Fibroblast of the conjunctiva (primary cell): ENCODE measurements around the gene CCDC183.
"Not testable (repeated sequence)": the region's sequence is repeated elsewhere in the genome, so short reads cannot be mapped to it uniquely, and the experiment has no call there.

ENCODE experiments used
- DNase-seq: peaks from one replicate; pipeline ENCODE4 v3.0.0-alpha.2; 2010; ENCODE audit warnings: low read depth

CCDC183 gene

DNA sequence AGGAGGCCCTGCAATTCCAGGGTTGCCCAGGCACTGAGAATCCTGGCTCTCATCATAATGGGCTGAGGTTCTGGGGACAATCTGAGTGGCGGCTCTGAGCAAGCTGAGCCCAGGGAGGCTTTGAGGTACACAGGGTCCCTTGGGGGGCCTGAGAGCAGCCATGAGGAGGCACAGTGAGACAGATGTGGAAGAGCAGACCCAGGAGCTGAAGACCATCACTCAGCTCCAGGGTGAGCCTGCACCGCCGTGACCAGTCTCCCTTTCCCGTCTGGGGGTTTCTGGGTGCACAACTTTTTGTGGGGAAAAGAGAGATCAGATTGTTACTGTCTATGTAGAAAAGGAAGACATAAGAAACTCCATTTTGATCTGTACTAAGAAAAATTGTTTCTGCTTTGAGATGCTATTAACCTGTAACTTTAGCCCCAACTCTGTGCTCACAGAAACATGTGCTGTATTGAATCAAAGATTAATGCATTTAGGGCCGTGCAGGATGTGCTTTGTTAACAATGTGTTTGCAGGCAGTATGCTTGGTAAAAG, at the start of gene CCDC183:
TSS of gene CCDC183 (plus strand) at position 101 of the 537 bp plus-strand sequence. CDS start at position 161, 60 bp downstream.
- no peak for DNase-seq

- DNase-seq, result no peak
Measured at GRCh38 chr9:136746621-136747020, 49.5 kb upstream of the CCDC183 start.

GRCh38 chr9:136747161-136748060, 48.7 kb upstream of the CCDC183 start:
- no peak for DNase-seq

GRCh38 chr9:136748201-136748600, 47.9 kb upstream of the CCDC183 start, which contains the start of gene LCN6:
Gene LCN6, minus strand, starts transcription at chr9:136748525. Its CDS starts 42 bp downstream, at chr9:136748483.
- no peak for DNase-seq

GRCh38 chr9:136748666-136749611, 47.2 kb upstream of the CCDC183 start:
- no peak for DNase-seq

DNA sequence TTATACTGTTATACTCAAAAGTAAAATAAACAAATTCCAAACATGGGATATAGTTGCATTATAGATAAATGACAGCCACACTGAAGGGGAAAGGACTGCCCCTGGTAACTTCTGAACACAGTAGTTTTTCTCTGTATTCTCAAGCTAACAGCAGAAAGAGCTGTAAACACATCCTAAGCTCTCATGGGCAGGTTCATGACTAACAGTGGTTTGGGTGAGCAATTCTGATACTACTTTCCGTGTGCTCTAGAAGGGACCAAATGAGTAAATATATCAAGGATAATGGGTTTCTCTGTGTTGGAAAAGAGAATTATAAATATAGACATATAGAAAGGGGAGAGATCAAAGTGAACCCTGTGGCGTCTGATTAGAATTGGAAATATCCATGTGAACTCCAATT, 45.6 kb upstream of the CCDC183 start:
- DNase-seq, result no peak

DNA sequence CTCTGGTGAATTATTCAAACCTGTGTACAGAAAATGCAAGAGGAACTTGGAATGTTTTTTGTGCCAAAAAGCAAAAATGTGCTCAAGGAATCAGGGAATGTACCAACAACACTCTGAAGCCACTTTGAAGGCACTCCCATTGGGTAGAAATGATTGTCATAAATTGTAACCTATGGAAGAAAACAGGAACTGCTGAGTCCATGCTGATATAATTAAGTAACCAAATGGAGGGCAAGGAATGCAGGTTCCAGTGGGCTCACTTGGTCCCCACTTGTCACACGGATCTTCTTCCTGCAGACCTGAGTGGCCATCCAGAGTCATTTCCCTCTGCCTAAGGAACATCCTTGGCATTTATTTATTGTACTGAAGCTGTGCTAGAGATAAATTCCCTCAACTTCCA, 44.9 kb upstream of the CCDC183 start:
- no peak for DNase-seq

GRCh38 chr9:136751814-136752213, 44.3 kb upstream of the CCDC183 start:
- DNase-seq, result no peak

GRCh38 chr9:136753371-136754058, 42.6 kb upstream of the CCDC183 start:
- DNase-seq, result no peak

DNA sequence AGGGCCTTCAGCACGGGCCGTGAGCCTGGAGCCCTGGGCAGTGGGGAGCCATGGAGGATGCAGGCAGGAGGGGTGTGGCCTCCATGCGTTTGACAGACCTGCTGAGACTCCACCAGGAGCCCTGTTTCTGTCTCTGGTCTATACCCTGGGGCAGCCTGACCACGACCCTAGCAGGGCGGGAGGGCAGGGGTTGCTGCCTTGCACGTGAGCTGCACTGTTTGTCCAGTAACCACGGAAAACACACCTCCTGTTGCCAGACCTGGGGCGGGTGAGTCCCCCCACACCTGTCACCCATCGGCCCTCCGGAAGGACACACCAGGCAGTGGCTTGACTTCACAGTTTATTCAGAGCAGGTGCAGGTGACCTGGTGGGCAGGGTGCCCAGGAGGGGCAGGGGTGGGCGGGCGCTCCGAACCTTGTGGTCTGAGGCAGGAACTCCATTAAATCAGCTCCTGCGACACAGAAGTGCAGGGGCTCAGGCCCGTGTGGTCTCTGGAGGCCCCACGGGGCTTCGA, 42.0 kb upstream of the CCDC183 start:
- no peak for DNase-seq

DNA sequence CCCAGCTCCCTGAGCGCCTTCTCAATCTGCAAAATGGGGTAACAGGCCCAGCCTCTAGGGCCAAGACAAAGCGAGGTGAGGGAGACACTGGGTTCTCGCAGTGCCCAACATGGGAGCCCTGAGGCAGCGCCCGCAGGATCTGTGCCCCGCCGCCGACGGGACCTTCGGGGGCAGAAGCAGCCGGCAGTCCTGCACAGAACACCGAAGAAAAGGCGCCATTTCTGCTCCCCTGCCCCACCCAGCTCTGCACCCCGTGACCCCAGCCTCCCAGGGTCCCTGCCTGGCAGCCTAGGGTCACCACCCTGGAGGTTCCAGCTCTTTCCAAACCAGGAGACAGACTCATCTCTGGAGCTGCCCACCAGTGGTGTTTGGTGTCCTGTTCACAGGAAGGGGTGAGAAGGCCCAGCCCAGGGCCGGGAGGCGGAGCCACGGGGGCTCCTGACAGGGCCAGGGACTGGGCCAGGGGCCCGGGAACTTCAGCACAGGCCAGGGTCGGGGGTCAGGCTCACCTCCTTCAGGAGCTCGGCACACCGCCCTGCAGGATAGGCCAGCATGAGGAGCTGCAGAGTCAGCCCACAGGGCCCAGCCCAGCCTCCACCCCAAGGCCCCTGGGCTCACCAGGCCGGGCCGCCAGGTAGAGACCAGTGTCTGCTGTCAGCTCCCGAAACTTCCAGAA, 41.4 kb upstream of the CCDC183 start:
- DNase-seq, result no peak

- DNase-seq, result not testable (repeated sequence)
Measured at GRCh38 chr9:136755302-136756133, 40.6 kb upstream of the CCDC183 start.

DNA sequence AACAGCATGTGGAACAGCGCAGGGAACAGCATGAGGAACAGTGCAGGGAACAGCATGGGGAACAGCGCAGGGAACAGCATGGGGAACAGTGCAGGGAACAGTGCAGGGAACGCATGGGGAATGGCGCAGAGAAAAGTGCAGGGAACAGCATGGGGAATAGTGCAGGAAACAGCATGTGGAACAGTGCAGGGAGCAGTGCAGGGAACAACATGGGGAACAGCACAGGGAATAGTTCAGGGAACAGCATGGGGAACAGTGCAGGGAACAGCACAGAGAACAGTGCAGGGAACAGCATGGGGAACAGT, 40.1 kb upstream of the CCDC183 start:
- no peak for DNase-seq

DNA sequence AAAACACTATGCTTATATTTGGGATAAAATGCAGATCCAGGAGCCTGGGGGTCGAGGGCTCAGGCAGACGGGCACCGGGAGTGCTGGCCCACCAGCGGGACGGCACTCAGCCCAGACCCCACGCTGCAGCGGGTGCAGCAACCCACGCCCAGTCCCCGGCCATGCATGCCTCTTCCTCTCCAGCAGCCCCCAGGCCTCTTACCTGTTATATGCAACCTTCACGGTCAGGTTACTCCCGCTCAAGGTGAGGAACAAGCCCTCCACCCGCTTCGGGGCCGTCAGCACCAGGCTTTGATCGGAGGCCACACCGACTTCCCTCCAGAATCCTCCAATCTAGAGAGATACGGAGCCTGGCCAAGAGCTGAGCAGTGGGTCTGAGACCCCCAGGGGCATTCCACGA, 39.3 kb upstream of the CCDC183 start:
- DNase-seq, result no peak

GRCh38 chr9:136757328-136757727, 38.8 kb upstream of the CCDC183 start:
- DNase-seq, result no peak

- DNase-seq, result no peak
Measured at GRCh38 chr9:136757751-136758140, 38.4 kb upstream of the CCDC183 start.

DNA sequence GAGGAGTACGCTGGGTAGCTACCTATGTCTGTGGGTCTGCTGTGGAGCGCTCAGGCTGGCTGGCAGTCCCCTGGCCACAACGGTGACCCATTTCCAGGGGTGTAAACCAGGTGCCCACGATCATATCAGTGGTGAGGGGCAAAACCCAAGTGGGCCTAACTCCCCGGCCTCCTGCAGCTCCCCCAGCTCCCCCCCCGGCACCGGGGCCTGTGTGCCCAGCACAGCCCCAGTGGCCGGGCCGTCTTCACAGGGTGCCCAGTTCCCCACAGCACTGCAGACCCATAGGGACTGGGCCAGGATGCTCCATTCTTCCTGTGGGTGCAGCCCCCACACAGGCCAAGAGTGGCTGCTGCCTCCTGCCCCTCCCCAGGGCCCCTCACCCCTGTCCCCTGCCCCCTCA, 37.1 kb upstream of the CCDC183 start:
- no peak for DNase-seq

DNA sequence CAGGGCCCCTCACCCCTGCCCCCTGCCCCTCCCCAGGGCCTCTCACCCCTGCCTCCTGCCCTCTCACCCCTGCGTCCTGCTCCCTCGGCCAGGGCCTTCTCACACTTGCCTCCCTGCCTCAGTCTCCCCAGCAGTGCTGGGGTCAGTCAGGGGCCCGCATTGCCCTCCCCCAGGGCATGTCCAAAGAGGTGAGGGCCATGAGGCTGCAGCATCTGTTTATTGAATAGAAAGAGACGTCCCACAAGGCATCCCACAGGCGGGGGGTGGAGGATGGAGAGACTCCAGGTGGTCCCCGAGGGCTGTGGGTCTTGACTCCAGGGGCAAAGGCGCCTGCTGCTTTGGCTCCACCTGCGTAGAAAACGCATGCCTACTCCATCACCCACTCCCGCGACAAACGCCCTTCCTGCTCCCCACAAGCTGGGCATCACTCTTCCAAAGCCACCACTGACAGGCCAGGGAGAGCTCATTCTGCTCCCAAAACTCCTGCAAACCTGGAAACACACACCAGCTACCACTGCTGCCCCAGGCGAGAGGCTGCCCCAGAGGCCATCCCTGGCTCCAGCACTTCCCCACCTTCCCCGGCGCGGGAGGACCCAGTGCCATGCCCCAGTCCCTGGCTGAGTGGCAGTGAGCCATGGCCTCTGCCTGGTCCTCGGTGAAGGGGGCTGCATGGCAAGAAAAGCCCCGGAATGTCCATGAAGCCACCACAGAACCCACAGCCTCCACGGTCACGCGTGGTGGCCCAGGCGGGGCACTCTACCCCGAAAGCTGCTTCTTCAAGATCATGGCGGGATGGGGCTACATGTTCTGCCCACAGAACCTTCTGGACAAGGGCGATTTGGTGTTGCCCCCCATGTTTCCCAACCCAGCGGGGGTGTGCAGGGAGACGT, 36.5 kb upstream of the CCDC183 start:
- no peak for DNase-seq

DNA sequence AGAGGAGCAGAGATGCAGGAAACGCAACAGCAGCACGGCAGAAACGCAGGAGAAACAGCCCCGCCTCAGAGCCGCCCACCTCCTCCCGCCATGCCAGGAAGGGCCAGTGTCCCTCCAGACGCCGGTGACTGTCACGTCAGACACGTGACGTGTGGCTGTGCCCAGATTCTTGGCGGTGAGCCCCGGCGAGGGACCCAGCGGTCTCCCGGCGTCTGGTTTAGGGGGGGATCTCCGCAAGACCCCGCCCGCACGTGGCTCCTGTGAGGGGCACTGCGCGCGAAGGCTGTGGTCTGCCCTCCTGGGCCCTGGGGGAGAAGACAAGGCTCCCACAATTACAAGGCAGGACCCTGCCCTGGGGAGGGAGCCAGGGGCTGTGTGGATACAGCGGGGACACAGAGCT, 35.7 kb upstream of the CCDC183 start:
- no peak for DNase-seq
